PC-9 (cell line): ENCODE results near the gene AOAH.

Source experiments
- EZH2 ChIP-seq: fragments of 200-600 bp; sonication (generic); IDR thresholded peaks from 2 replicates; pipeline ENCODE4 v1.8.0; 2017; ENCODE audit warnings: antibody characterized with exemption, low read depth
- TF ChIP-seq, protein P1 (sequence below): fragments of 200-600 bp; sonication (generic); conservative IDR thresholded peaks from 2 replicates; pipeline ENCODE4 v1.6.1; 2017; ENCODE audit warnings: mixed run types, antibody characterized with exemption, mild to moderate bottlenecking, moderate library complexity

DNA sequence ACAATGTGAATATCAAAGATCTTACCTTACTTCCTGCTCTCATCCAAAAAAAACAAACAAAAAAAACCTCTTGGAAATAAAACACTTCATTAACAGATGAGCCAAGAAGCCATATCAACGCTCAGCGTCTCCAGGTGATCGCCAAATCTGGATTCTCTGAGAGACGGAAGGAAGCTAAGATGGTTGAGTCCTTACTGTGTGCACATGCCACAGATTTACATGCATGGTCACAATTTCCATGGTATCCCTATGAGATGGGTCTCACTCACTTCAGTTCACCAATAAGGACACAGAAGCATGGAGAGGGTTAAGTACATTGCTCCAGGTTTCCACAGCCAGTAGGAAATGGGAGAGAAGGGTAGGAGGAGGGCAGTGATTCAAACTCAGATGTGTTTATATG, 1.0 kb downstream of the AOAH start:
- TF ChIP-seq, protein P1, sequence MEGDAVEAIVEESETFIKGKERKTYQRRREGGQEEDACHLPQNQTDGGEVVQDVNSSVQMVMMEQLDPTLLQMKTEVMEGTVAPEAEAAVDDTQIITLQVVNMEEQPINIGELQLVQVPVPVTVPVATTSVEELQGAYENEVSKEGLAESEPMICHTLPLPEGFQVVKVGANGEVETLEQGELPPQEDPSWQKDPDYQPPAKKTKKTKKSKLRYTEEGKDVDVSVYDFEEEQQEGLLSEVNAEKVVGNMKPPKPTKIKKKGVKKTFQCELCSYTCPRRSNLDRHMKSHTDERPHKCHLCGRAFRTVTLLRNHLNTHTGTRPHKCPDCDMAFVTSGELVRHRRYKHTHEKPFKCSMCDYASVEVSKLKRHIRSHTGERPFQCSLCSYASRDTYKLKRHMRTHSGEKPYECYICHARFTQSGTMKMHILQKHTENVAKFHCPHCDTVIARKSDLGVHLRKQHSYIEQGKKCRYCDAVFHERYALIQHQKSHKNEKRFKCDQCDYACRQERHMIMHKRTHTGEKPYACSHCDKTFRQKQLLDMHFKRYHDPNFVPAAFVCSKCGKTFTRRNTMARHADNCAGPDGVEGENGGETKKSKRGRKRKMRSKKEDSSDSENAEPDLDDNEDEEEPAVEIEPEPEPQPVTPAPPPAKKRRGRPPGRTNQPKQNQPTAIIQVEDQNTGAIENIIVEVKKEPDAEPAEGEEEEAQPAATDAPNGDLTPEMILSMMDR = no peak
- no peak for TF ChIP-seq EZH2
